Heart left ventricle (tissue), 16 donors: ENCODE data around the gene PGBD5. TPM values are rescaled to one million over a fixed set of nuclear protein-coding genes. Genes with fewer than 3 reads are reported as not detected.

Experiments used
- ATAC-seq, 4 donors: fragments of 200-7000 bp; cut with Tn5 transposase; one replicate each; pipeline ENCODE4 v1.9.1; 2020 to 2022; ENCODE audit warnings: moderate library complexity in 4 of 4, mild to moderate bottlenecking in 3 of 4, moderate number of reproducible peaks in 1 of 4
- DNase-seq, 5 donors: peaks; one replicate each; pipeline ENCODE4 v3.0.0-alpha.2; 2020
- H3K27ac ChIP-seq, 12 donors: fragments of 200-600 bp; sonication (generic) in 4 of 12; one replicate each; pipeline versions ENCODE4 v1.5.0 to v1.8.0; 2016 to 2022; ENCODE audit warnings: mild to moderate bottlenecking in 2 of 12
- H3K27me3 ChIP-seq, 9 donors: fragments of 200-600 bp; sonication (generic) in 2 of 9; one replicate each; pipeline versions ENCODE4 v1.5.1 to v1.8.0; 2016 to 2022; ENCODE audit warnings: mild to moderate bottlenecking in 3 of 9
- H3K36me3 ChIP-seq, 9 donors: fragments of 200-600 bp; sonication (generic) in 2 of 9; one replicate each; pipeline versions ENCODE4 v1.5.0 to v1.8.0; 2018 to 2022; ENCODE audit warnings: mild to moderate bottlenecking in 2 of 9
- H3K4me1 ChIP-seq, 12 donors: fragments of 200-600 bp; sonication (generic) in 4 of 12; one replicate each; pipeline versions ENCODE4 v1.5.0 to v1.8.0; 2016 to 2022; ENCODE audit warnings: mild to moderate bottlenecking in 3 of 12
- H3K4me3 ChIP-seq, 12 donors: fragments of 200-600 bp; sonication (generic) in 4 of 12; one replicate each; pipeline versions ENCODE4 v1.5.0 to v1.8.0; 2017 to 2022; ENCODE audit warnings: mild to moderate bottlenecking in 9 of 12, moderate library complexity in 4 of 12
- H3K9me3 ChIP-seq, 12 donors: fragments of 200-600 bp; sonication (generic) in 4 of 12; one replicate each; pipeline versions ENCODE4 v1.5.0 to v1.8.0; 2016 to 2022; ENCODE audit warnings: mild to moderate bottlenecking in 1 of 12
- POLR2A ChIP-seq, 2 donors: fragments of 450-650 bp; IDR thresholded peaks; one replicate each; pipeline ENCODE4 v1.6.1; 2017; ENCODE audit warnings: antibody characterized with exemption in 2 of 2, mild to moderate bottlenecking in 2 of 2, moderate library complexity in 2 of 2
- WGBS, 4 donors: extraction: QIAGEN DNeasy Blood & Tissue Kit in 2 of 4; methylation state at CpG; one replicate each; pipeline versions ENCODE4 v1.1.5 to v1.1.7; 2013 to 2018; 5-methylcytosine and 5-hydroxymethylcytosine counted together
- intact Hi-C, 10 donors: fragments of 100-400 bp; cut with DNase I; formaldehyde crosslinking; loops; one replicate each; pipeline versions ENCODE4 v1.11.1 to v1.14.2; 2022
- polyA plus RNA-seq, 2 donors: library from polyadenylated mRNA; stranded (reverse); fragments of 200-250 nt; gene quantifications; one replicate each; pipeline ENCODE4 v1.2.3, GENCODE V29; 2013
- total RNA-seq, 9 donors: library from RNA; depleted of rRNA in 2 of 9; stranded (reverse); fragments of >200 nt in 2 of 9; fragmentation: NEBNext Ultra II Directional in 3 of 9; extraction: Animal tissue kit (Norgen Biotek cat#: 25700) in 3 of 9; gene quantifications; one replicate each; pipeline versions ENCODE4 v1.1.0 to v1.2.4, GENCODE V29; 2016 to 2023
- TF ChIP-seq, protein P1 (sequence below), 12 donors: fragments of 200-600 bp; sonication (generic) in 4 of 12; IDR thresholded peaks; one replicate each; pipeline versions ENCODE4 v1.5.0 to v1.8.0; 2018 to 2022; ENCODE audit warnings: antibody characterized with exemption in 12 of 12, mild to moderate bottlenecking in 5 of 12
- donor health status: ischemic (EF 13 %, LVEDD 7.1; RV severe dilation, severe dysfunction).
- donor health status: healthy with polysubstance abuse.
- donor health status: DM: no; HTN: yes; CAD: no.
- donor health status: DM: no; HTN: no; CAD: no.
- donor health status: ischemic (EF 25% LVEDD 6.9; RV normal size, moderate dysfunction).
- donor health status: ischemic (EF 25% LVEDD 5.7; RV mildly dilated, moderate dysfunction).
- donor health status: healthy.
- donor health status: DM: yes; HTN: yes; CAD: no.
- donor health status: ischemic (EF 35%, LVEDD 5.7; RV mildly dilated, moderate dysfunction).
- donor health status: nonischemic (EF 11% LVEDD 7.7; RV severe dilation, severe dysfunction).
- donor health status: DM: yes; HTN: yes; CAD: no.
- donor health status: PGD.
- donor health status: ischemic (EF 29% LVEDD 5.4; RV normal size, mild dysfunction).
- donor health status: nonischemic (EF 23%, LVEDD 6.1; RV moderate dilation, normal function).

Gene PGBD5
- total and polyA plus RNA-seq, 11 donors = 1.3 to 16.1 (median 6.3) TPM

DNA sequence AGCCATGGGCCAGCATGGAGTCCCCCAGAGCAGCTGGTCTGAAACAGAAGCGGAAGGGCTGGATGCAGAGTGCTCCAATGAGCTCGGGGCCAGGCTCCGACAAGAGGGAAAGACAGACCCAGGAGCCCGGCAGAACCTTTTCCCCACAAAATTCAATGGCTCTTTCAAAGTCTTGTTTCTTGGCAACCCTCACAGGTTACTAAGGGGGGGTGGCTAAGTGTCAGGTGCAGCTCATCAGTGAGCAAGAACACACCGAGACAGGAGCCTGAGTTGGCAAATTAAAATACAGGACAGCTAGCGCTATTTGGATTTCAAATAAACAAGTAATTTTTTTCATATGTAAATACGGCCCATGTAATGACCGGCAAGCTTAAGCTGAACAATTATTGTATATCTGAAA lies 27.3 kb downstream of the PGBD5 start:
- no peak for ATAC-seq
- Histone ChIP-seq H3K27ac (no peak overlapping the region), H3K36me3 (no peaks in the 10 kb centered on the region), H3K4me3 (no peak overlapping the region), H3K27me3 (no peaks in the 10 kb centered on the region), H3K9me3 (no peaks in the 10 kb centered on the region), H3K4me1 (peaks cover 0 to 3% (median 0%) of the 10 kb centered on the region in 12 donors)
- DNase-seq = no peak
- 85 to 92% (median 91%) methylated on average over 8 of the region's 8 CpGs for WGBS, 4 donors
- intact Hi-C loops = no loop called here
- no peak for TF ChIP-seq POLR2A (IDR thresholded peaks at IDR 0.05)
- TF ChIP-seq, protein P1, sequence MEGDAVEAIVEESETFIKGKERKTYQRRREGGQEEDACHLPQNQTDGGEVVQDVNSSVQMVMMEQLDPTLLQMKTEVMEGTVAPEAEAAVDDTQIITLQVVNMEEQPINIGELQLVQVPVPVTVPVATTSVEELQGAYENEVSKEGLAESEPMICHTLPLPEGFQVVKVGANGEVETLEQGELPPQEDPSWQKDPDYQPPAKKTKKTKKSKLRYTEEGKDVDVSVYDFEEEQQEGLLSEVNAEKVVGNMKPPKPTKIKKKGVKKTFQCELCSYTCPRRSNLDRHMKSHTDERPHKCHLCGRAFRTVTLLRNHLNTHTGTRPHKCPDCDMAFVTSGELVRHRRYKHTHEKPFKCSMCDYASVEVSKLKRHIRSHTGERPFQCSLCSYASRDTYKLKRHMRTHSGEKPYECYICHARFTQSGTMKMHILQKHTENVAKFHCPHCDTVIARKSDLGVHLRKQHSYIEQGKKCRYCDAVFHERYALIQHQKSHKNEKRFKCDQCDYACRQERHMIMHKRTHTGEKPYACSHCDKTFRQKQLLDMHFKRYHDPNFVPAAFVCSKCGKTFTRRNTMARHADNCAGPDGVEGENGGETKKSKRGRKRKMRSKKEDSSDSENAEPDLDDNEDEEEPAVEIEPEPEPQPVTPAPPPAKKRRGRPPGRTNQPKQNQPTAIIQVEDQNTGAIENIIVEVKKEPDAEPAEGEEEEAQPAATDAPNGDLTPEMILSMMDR (IDR thresholded peaks at IDR 0.05) = no peak

DNA sequence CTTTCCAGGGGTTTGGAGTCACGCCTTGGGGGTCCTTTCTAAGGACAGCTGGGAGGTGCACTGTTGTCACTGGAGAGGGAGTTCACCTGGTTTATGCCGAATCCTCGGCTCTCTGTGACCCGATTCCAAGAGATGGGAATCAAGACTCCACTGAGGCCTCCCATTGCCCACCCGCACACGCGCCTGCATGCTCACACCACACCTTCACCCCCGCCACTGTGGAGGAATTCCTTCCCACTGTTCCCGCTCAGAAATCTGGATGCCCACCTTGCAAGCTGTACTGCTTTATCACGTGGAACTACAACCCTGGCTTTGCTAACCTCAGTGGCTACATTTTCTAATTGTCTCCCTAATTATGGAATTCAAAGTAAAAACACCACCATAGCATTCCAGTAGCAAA lies 29.2 kb downstream of the PGBD5 start:
- WGBS, 4 donors = 90 to 96% (median 91%) methylated on average over 10 of the region's 10 CpGs
- Histone ChIP-seq H3K4me1 (peaks cover 0 to 6% (median 0%) of the 10 kb centered on the region in 12 donors), H3K27me3 (peaks cover 0 to 3% (median 0%) of the 10 kb centered on the region in 9 donors), H3K4me3 (no peak overlapping the region), H3K9me3 (no peaks in the 10 kb centered on the region), H3K27ac (no peak overlapping the region), H3K36me3 (no peaks in the 10 kb centered on the region)
- TF ChIP-seq, protein P1 (IDR thresholded peaks at IDR 0.05) = no peak
- TF ChIP-seq POLR2A (IDR thresholded peaks at IDR 0.05) = no peak
- intact Hi-C loops = no loop called here
- DNase-seq (no peak), ATAC-seq (no peak)

DNA sequence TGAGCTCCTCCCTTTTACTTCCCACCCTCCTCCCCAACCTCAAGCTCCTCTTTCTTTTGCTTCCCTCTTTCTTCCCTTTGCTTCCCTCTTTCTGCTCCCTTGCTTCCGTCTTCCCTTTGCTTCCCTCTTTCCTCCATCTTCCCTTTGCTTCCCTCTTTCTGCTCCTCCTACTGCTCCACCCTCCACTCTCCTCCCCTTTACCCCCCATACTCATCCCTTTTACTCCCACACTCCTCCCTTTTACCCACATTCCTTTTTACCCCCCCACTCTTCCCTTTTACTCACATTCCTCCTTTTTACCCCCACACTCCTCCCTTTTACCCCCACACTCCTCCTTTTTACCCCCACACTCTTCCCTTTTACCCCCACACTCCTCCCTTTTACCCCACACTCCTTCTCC lies 30.2 kb downstream of the PGBD5 start:
- no peak overlapping the region for H3K4me3 ChIP-seq
- WGBS, 4 donors = 82 to 88% (median 85%) methylated on average over 1 of the region's 1 CpG
- no peak overlapping the region for H3K27ac ChIP-seq
- H3K36me3 ChIP-seq = no peaks in the 10 kb centered on the region
- peaks cover 0 to 4% (median 0%) of the 10 kb centered on the region in 9 donors for H3K27me3 ChIP-seq
- TF ChIP-seq POLR2A (IDR thresholded peaks at IDR 0.05) = no peak
- TF ChIP-seq, protein P1 (IDR thresholded peaks at IDR 0.05) = no peak
- ATAC-seq = no peak
- intact Hi-C loops = no loop called here
- H3K4me1 ChIP-seq = peaks cover 0 to 6% (median 0%) of the 10 kb centered on the region in 12 donors
- no peaks in the 10 kb centered on the region for H3K9me3 ChIP-seq
- no peak for DNase-seq

DNA sequence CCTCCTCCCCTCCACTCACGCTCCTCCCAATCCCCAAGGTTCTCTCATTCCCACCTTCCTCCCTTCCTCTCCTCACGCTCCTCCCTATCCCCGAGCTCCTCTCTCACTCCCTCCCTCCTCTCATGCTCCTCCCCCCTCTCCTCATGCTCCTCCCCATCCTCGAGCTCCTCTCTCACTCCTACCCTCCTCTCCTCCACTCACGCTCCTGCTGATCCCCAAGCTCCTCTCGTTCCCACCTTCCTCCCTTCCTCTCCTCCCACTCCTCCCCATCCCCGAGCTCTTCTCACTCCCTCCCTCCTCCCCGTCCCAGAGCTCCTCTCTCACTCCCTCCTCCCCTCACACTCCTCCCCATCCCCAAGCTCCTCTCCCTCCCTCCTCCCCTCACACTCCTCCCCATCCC lies 31.4 kb downstream of the PGBD5 start:
- Histone ChIP-seq H3K27me3 (peaks cover 0 to 4% (median 0%) of the 10 kb centered on the region in 9 donors), H3K4me1 (peaks cover 0 to 6% (median 0%) of the 10 kb centered on the region in 12 donors), H3K36me3 (no peaks in the 10 kb centered on the region), H3K9me3 (no peaks in the 10 kb centered on the region), H3K4me3 (no peak overlapping the region), H3K27ac (no peak overlapping the region)
- DNase-seq (no peak), ATAC-seq (no peak)
- TF ChIP-seq, protein P1 (IDR thresholded peaks at IDR 0.05) = no peak
- no peak for TF ChIP-seq POLR2A (IDR thresholded peaks at IDR 0.05)
- intact Hi-C loops = no loop called here
- WGBS, 4 donors = 85 to 91% (median 87%) methylated on average over 8 of the region's 8 CpGs
